Vagina (tissue), 2 donors: ENCODE measurements around the gene EPC1. TPM values are rescaled to one million over a fixed set of nuclear protein-coding genes. Genes with fewer than 3 reads are reported as not detected.

ENCODE experiments used
- DNase-seq, 2 donors: peaks; one replicate each; pipeline ENCODE4 v3.0.0-alpha.2; 2017; ENCODE audit errors: extremely low spot score in 2 of 2
- H3K27ac ChIP-seq: fragments of 200-600 bp; sonication (generic); one replicate; pipeline ENCODE4 v1.5.1; 2019
- H3K27me3 ChIP-seq: fragments of 200-600 bp; sonication (generic); one replicate; pipeline ENCODE4 v1.5.1; 2019
- H3K36me3 ChIP-seq, 2 donors: fragments of 200-600 bp; sonication (generic); one replicate each; pipeline ENCODE4 v1.5.1; 2017 to 2019
- H3K4me1 ChIP-seq: fragments of 200-600 bp; sonication (generic); one replicate; pipeline ENCODE4 v1.5.1; 2019
- H3K4me3 ChIP-seq, 2 donors: fragments of 200-600 bp; sonication (generic); 1 replicate in 1 of 2; 2 replicates in 1 of 2; pipeline ENCODE4 v1.5.1; 2016 to 2019
- H3K9me3 ChIP-seq: fragments of 200-600 bp; sonication (generic); one replicate; pipeline ENCODE4 v1.5.1; 2019
- CTCF ChIP-seq, 3 experiments: fragments of 450-650 bp in 2 of 3; fragments of 200-600 bp in 1 of 3; sonication (generic) in 1 of 3; IDR thresholded peaks; one replicate each; pipeline ENCODE4 v1.5.1; 2017 to 2019; ENCODE audit warnings: antibody characterized with exemption in 3 of 3, mild to moderate bottlenecking in 2 of 3, moderate library complexity in 2 of 3
- POLR2A ChIP-seq, 2 donors: fragments of 450-650 bp; IDR thresholded peaks; one replicate each; pipeline ENCODE4 v1.6.1; 2017; ENCODE audit warnings: antibody characterized with exemption in 2 of 2, mild to moderate bottlenecking in 2 of 2, moderate library complexity in 2 of 2
- POLR2AphosphoS5 ChIP-seq, 2 donors: sonication (generic); formaldehyde crosslinking; IDR thresholded peaks; one replicate each; pipeline ENCODE4 v1.9.0; 2017; ENCODE audit warnings: antibody characterized with exemption in 2 of 2, mild to moderate bottlenecking in 2 of 2, low read depth in 1 of 2; ENCODE audit not compliant: insufficient read depth in 1 of 2
- intact Hi-C: fragments of 100-400 bp; cut with DNase I; formaldehyde crosslinking; loops from one replicate; pipeline ENCODE4 v1.15.1; 2023
- total RNA-seq: library from RNA; depleted of rRNA; stranded (reverse); fragments of >200 nt; gene quantifications from one replicate; pipeline ENCODE4 v1.2.3, GENCODE V29; 2016

The EPC1 gene
- total RNA-seq, 1 donor from 2014 or later: 54.5 TPM

- Histone ChIP-seq H3K27me3 (no peaks in the 10 kb centered on the region), H3K27ac (no peak overlapping the region), H3K4me3 (no peak overlapping the region), H3K9me3 (no peaks in the 10 kb centered on the region), H3K4me1 (no peaks in the 10 kb centered on the region), H3K36me3 (no peaks in the 10 kb centered on the region)
- TF ChIP-seq CTCF (IDR thresholded peaks at IDR 0.05) (no peak), POLR2A (IDR thresholded peaks at IDR 0.05) (no peak), POLR2AphosphoS5 (IDR thresholded peaks at IDR 0.05; ENCODE audit: insufficient read depth in 1 of 2, low read depth in 1 of 2) (no peak)
- DNase-seq: no peak
- intact Hi-C loops: no loop called here
Observed at GRCh38 chr10:32245760-32246159, 101.2 kb downstream of the EPC1 start.

- H3K4me3 ChIP-seq: no peak overlapping the region
- H3K9me3 ChIP-seq: no peaks in the 10 kb centered on the region
- no peaks in the 10 kb centered on the region for H3K27me3 ChIP-seq
- no peak overlapping the region for H3K27ac ChIP-seq
- no peaks in the 10 kb centered on the region for H3K36me3 ChIP-seq
- TF ChIP-seq POLR2AphosphoS5 (IDR thresholded peaks at IDR 0.05; ENCODE audit: insufficient read depth in 1 of 2, low read depth in 1 of 2) (no peak), CTCF (IDR thresholded peaks at IDR 0.05) (no peak), POLR2A (IDR thresholded peaks at IDR 0.05) (no peak)
- no peak for DNase-seq
- H3K4me1 ChIP-seq: no peaks in the 10 kb centered on the region
- intact Hi-C loops: no loop called here
Observed at GRCh38 chr10:32244421-32245207, 102.3 kb downstream of the EPC1 start.

GRCh38 chr10:32244011-32244410 lies 102.9 kb downstream of the EPC1 start:
- no peaks in the 10 kb centered on the region for H3K36me3 ChIP-seq
- DNase-seq: no peak
- intact Hi-C loops: no loop called here
- no peaks in the 10 kb centered on the region for H3K9me3 ChIP-seq
- no peak overlapping the region for H3K27ac ChIP-seq
- H3K27me3 ChIP-seq: no peaks in the 10 kb centered on the region
- no peaks in the 10 kb centered on the region for H3K4me1 ChIP-seq
- TF ChIP-seq CTCF (IDR thresholded peaks at IDR 0.05) (no peak), POLR2A (IDR thresholded peaks at IDR 0.05) (no peak), POLR2AphosphoS5 (IDR thresholded peaks at IDR 0.05; ENCODE audit: insufficient read depth in 1 of 2, low read depth in 1 of 2) (no peak)
- no peak overlapping the region for H3K4me3 ChIP-seq

GRCh38 chr10:32241946-32242345 lies 105.0 kb downstream of the EPC1 start:
- intact Hi-C loops: no loop called here
- TF ChIP-seq CTCF (IDR thresholded peaks at IDR 0.05) (no peak), POLR2A (IDR thresholded peaks at IDR 0.05) (no peak), POLR2AphosphoS5 (IDR thresholded peaks at IDR 0.05; ENCODE audit: insufficient read depth in 1 of 2, low read depth in 1 of 2) (no peak)

GRCh38 chr10:32240471-32240870 lies 106.5 kb downstream of the EPC1 start:
- TF ChIP-seq CTCF (IDR thresholded peaks at IDR 0.05) (no peak), POLR2AphosphoS5 (IDR thresholded peaks at IDR 0.05; ENCODE audit: insufficient read depth in 1 of 2, low read depth in 1 of 2) (no peak), POLR2A (IDR thresholded peaks at IDR 0.05) (no peak)
- H3K27me3 ChIP-seq: no peaks in the 10 kb centered on the region
- no peak for DNase-seq
- no peak overlapping the region for H3K27ac ChIP-seq
- H3K9me3 ChIP-seq: no peaks in the 10 kb centered on the region
- H3K4me1 ChIP-seq: no peaks in the 10 kb centered on the region
- no peak overlapping the region for H3K4me3 ChIP-seq
- intact Hi-C loops: no loop called here
- H3K36me3 ChIP-seq: no peaks in the 10 kb centered on the region

More at GRCh38 chr10:32241946-32242345, 105.0 kb downstream of the EPC1 start:
- no peak for DNase-seq
- Histone ChIP-seq H3K4me3 (no peak overlapping the region), H3K9me3 (no peaks in the 10 kb centered on the region), H3K36me3 (no peaks in the 10 kb centered on the region), H3K27me3 (no peaks in the 10 kb centered on the region), H3K4me1 (no peaks in the 10 kb centered on the region), H3K27ac (no peak overlapping the region)
